HG03108 (cell line): ENCODE data around the gene HAND2.

Source experiments
- ATAC-seq: cut with Tn5 transposase; IDR thresholded peaks from one replicate; pipeline ENCODE4 v1.9.1; 2021; ENCODE audit warnings: moderate library complexity; ENCODE audit not compliant: unreplicated experiment

HAND2 gene

DNA sequence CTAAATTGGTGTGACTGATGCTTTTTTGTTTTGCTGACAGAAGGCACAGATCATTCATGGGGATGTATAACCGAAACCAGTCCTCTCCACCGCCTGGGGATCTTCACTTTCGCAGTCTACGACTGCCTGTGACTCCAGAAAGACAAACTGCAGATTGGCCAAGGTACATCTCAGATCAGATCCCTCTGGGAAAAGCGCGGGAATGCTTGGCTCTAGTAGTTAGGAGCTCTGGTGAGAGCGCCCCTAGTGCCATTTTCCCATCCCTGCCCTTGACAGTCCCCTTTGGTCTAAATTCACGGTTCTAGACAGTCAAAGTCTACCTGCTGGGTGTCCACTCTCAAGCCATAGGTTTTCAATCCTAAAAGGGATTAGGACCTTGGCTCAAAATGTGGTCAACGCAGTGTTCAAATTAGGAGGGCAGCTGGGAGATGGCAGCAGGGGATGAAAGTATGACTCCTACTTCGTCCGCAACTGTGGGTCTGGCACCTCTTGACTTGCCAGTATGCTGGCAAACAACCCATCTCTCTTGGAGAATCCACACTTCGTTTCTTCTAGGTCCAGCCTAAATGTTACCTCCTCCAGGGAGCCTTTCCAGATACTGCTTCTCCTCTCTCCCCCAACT, 6.9 kb upstream of the HAND2 start:
- no peak for ATAC-seq

DNA sequence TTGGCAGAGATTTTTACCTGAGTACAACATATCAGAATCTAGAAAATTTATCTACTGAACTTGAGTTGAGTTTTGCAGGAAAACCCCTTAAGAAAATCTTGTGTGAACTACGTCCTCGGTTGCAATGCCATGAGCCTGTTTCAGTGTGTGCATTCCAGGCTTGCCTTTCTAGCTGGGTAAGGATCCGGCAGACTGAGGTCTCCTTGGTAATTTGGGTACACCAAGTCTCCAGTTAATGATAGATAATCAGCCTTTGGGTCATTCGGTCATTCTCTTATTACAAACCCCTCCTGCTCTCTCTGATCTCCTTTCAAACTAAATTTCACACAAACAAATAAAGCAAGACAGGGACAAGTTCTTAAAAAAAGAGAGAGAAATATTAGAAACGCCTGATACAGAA, 5.9 kb upstream of the HAND2 start:
- ATAC-seq = no peak

DNA sequence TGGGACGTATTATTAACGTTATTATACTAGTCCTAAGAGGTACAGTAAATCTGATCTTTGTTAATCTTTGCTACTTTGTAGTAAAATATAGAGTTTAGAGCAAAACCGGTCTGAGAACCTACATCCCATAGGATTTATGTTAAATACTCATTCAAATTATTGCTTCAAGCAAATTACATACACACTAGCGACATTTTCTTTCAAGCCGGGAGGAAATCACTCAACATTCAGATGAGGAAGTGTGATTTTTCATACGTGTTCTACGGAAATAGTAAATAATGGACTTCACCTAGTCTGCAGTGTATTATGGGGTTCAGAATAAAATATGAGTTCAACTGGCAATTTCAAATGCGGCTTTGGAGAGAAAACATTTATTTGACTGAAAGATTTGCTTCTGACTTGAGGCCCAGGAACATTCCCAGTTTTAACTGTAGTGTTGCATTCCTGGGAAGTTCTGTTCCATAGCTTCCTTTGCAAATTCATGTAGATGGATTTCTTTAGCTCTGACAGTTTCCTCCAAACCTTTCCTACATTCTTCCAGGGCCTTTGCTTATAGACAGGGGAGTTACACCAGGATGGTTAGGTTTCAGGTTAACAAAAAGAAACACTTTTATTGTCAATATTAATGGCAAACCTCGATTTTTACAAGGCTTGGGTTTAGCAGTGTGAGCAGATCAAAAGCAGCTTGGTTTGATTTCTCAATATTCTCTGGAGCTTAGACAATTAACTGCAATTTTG, 5.3 kb upstream of the HAND2 start:
- no peak for ATAC-seq

DNA sequence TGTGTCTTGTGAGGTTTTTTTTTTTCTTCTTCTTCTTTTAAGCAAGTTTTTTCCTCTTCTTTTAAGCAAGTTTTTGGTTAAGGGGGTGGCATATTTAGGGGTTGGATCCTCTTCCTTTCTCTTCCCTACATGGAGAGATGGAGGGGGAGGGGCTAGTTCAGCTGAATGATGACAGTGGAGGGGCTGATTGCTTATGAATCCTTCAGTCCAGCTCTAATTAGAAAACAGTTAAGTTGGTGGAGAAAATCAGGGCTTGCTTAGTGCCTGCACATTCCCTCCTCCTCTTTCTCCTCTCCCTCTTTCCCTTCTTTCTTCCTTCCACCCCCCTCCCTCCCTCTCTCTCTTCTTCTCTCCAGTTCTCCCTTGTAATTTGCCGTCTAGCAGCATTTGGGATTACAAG, 4.4 kb upstream of the HAND2 start:
- ATAC-seq = no peak

DNA sequence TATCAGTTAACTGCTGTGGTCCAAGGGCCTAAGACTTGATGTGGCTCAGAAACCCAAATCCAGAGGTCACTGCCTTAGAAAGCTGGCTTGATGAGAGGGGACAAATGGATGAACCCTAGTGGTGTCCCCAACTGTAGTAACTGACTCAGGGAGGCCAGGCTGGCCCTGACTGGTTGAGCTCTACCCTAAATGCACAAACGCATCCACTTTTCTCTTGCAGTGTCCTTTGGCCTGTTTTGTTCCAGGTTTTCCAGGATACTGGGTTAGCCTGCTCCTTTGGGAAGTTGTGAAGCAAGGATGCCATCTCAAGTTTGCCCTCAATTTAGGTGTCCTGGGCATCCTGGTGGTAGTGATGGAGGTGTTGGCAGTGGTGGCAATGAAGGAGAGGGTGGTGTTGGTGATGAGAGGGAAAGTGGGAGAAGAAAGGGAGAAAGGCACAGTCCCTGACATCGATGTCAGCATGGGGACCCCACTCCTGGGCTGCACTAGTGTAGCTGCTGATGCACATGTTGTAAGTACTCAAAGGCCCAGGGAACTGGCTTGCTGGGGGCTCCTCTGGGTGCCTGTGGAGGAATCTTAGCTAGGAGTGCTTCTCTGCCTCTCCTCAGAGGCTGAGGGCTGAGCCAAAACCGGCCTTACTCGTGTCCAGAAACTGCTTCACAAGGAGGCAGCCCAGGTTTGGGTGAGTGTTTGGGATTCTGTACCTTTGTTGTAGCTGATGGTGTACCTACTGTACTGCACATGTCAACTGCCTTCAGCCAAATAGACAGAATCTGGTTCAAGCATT, 2.9 kb upstream of the HAND2 start:
- no peak for ATAC-seq

DNA sequence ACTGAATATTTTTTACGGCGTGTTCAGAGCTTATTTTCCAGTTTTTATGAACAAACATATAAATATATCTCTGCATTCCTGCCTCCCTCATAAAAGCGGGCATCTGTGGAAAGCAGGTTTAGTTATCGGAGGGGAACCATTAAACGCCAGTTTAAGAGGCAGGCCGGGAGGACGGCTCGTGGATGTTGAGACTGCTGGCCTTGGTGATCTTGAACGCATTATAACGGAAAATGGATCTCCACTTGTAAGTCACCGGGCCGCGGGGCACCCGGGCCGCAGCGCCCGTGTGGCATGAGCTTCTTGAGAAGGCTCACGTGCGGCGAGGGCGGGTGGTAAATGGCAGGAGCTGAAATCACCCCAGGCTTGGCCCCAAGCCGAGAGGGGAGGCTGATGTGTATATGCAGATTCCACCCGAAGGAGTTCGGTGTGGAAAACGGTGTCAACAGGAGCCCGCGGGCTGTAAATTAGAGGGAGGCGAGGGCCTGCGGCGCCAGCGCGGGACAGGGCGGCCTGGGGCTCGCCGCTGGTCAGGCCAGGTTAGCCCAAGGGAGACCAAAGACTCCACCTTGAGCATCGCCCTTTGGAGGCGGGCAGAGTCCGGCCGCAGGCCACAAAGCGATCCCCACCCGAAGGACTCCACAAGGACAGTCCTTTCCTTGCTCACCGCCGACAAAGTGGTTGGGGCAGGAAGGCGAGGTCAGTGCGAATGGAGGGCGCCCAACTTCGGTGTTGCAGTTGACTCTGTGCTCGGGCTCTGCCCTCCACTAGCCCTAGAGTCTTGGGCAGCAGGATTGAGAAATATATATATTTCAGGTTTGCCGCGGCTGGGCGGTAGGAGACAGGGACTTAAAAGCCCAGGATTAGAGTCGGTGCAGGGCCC, 1.3 kb upstream of the HAND2 start:
- ATAC-seq = no peak

DNA sequence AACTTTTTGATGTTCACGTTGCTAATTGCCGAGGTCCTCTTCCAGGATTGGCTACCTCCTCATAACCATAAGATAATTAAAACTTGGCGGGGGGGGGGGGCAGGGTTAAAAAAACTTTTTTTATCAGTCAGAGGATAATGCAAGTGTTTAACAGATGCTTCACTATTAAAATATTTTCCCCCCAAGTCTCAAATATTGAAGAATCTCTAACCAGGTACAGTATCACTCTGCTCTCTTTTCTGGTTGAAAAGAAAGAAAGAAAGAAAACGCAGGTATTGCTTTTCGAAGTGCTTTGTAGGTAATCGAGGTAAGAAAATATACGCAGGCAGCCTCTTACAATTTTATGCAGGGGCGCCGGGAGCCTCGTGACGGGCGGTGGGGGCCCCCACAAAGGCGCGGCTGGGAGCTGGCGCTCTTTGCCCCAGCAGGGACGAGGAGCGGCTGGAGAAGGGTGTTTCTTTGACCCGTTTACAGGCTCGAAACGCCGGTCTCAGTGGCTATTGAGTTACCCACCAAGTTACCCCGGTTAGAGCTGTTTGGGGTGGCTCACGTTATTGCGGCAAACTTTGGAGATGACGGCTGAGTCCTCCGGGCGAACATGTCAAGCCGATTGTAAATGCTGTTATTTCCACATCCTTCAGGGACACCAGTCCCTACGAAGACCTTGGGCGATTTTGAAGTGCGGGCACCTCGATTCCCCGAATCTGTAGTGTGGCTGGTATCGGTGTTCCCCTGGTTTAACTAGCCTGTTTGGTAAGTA, 477 bp upstream of the HAND2 start:
- no peak for ATAC-seq

DNA sequence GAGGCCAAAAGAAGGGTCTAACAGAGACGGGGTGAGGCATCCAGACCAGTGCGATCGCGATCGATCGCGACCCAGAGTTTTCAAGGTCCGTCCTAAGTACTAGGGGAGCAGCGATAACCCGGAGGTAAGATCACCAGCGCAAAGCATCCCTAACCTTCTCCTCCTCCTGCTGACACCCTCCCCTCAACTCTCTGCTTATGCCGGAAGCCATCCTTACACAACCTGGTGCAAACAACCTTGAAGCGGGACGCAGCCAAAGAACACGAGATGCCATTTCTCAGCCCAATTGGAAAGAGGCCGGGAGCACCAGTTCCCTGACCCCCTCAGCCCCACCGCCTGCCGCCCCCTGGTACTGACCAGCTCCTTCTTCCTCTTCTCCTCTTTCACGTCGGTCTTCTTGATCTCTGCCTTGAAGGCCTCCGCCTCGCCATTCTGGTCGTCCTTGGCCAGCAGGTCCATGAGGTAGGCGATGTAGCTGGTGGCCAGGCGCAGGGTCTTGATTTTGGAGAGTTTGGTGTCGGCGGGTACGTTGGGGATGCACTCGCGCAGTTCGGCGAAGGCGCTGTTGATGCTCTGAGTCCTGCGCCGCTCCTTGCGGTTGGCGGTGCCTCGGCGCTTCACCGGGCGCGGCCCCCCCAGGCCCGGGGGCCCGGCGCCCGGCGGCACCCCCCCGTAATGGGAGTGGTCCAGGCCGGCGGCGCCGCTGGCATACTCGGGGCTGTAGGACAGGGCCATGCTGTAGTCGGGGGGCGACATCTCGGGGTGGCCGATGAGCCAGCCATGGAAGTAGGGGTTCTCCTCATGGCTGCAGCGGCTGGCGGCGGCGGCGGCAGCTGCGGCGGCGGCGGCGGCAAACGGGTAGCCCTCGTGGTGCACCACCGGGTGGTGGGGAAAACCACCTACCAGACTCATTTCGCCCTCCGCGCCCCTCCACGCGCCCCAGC, 1.4 kb downstream of the HAND2 start:
- no peak for ATAC-seq

DNA sequence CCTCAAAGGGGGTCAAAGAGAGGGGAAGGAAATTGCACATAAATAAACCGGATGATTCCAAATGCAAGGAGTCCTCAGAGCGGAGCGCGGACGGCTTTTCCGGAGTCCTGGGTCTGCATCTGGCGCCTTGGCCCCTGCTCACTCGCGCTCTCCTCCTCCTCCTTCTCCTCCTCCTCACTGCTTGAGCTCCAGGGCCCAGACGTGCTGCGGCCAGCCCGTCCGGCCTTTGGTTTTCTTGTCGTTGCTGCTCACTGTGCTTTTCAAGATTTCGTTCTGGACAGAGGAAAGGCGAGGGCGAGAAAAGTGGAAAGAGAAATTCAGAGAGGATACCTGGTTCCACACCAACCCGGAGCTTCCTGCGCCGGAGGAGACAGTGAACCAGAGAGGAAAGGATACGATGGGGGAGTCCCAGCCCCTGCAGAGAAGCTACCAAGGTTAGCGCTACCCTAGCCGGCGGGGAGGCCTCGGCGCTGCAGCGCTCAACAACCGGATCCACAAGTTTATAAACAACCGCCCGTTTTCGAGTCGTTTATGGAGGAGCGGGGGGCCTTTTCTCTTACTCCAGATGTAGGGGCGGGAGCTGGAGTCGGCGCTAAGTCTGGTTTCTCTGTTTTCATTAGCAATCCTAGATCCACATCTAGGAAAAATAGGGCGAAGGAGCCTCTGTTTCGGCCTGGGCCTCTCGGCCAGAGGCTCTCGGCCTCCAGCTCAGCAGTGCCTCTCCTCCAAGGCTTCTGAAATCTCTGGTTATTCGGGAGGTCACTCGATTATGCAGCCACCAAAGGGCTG, 2.7 kb downstream of the HAND2 start:
- no peak for ATAC-seq

DNA sequence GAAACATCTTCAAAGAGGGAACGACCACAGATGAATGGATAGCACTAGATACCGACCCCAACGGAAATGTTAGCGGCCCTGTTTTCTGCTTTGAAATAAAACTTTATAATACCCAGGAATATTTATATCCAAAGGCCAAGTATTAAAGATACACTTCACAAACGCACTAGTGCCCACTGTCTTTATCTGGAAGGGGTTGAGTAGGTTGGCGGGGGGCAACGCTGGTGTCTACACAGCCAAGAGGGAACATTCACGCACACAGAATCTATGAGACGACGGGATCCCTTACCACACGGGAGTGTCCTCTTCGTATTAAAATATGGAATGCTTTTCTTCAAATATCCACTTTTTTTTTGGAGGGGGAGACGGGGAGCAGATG, 3.3 kb downstream of the HAND2 start:
- no peak for ATAC-seq

DNA sequence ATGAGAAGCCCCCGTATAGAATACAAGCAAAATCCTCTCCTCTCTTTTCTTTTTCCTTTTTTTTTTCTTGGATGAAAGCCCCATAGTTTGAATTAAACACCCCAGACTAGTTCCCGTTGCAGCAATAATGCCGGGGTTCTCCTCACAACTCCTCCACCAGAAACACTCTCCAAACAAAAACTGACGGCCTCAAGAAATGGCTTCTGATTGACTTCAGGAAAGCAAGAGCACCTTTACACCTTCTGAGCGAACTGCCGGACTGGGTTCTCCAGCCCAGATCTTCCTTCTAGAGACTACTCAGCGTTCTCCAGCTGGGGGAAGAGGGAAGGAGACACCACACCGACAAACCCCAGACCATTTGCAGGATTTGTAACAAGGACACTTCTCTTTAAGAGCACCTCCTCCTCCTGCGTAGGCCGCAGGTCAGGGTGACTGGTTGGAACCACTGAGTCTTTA, 4.0 kb downstream of the HAND2 start:
- ATAC-seq = no peak

DNA sequence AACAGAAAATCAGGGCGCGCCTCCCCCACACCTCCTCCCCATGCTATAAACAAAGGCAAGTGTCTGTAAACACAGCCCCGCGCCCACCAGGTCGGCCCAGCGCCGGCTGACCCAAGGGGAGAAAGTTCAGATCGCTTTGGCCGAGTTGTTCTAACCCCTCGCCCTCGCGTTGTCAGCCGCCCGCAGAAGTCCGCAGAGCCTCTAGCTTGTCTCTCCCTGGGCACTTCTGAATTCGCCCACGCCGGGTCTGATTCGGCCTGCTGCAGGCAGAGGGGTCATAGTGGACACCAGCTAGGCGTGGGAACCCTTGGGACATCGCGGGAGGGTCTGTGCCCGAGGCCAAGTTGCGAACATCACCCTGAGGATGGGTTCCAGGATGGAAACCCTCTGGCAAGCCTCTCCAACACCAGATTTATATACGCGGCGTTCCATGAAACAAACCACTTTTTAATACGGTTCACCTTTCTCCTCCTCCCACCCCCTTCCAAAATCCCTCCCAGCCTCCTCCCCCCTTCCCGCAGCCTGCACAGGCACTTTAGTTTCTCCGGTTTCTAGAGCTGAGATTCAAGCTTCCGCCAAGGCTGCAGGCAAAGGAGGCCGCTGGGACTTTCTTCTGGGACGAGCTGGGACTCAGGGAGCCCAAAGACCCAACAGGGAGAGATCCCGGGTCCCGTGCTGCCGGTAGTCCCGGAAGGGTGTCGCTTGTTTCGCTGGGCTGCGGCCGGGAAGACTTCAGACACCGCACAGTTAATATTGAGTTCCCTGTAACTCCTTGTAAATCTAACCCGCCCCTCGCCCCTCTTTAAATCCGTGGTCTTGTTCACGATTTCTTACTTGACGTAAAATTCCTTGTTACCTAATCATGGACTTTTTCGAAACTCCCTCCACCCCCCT, 4.7 kb downstream of the HAND2 start:
- no peak for ATAC-seq

DNA sequence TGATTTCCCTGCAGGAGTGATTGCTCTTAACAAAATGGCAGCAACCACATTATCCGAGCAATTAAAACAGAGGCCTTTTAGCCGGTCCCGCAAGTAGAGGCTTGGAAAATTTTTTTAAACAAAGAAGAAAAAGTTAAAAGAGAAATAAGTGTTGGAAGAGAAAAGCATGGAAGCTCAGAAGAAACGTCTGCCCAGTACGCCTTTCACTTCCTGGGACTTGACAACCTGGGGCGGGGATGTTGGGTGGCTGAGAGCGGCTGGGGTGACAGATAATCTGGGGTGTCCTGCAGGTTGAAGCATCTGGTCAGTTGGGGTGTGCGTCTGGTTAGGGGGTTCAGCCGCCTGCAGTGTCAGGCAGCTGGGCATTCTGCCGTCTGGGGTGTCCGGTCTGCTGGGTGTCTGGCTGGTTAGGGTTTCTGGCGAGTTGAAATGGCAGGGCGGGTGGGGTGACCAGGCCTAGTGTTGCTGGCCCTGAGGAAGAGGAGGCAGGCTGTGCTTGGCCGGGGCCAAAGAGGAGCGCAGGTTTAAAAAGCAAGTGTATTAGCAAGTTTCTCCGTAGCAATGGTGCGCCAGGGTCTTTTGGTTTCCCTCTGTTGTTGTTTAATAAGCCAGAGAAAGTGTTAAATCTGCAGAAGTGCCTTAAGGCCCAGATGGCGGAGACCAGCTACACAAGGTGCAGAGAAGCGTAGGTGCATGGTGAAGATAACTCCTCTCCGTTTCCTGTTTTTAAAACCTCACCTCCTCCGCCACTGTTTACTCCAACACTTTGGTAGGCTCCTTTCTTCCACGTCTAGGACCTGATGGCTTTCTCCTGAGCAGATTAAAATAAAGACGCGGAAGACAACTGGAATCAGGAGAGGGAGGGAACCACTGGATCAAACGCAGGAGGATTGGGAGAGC, 5.6 kb downstream of the HAND2 start:
- ATAC-seq = no peak

DNA sequence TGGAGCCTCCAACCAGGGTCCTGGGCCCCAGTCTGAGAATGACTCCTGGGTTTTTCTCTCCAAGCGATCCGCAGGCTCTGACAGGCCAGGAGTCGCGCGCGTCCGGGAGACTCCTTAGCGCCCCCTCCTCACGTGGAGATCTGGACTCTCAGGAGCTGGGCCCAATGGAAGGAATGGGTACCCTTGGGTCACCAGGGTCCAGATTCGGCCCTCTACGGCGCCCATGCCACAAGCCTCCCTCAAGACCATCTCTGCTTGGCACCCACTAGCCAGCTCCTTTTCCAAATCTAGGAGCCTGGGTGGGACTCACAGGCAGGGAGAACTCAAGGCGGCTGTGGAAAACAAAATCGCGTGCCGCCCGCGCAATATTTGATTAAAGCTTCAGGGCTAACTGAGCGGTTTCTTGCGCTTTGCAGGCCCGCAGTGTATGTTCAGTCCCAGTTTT, 7.1 kb downstream of the HAND2 start:
- ATAC-seq = no peak

DNA sequence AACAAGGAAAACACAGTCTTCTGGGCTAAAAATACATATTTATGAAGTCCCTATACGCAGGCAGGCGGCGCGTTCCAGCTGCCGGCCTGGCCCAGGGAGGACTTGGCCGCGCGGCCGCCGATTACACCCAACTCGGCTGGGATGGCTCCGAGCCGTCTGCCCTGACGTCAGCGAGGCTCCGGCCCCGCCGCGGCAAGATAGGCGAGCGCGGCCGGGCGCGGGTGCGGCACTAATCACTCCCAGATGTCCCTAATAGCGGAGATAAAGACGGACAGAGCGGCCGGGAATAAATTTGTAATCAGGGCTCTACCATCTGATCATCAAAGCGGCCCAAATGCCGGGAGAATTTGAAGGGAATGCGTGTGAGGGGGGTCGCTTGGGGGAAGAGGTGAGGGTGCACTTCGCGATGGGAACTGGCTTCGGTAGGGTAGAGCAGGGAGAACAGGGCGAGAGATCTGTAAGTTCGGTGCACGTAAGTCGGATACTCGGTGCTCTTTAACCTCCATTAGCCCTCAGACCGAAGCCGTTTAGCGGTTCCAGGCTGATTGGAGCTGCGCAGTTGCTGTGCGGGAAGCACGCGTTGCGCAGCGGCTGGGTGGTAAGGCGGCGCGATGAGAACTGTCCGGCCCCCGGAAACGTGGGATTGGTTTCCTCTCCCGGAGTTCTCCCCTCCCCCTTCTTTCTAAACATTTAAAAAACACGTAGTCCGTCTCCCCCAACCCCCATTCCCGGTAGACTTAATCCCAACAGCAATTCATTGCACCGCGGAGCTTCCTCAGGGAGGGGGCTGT, 7.7 kb downstream of the HAND2 start:
- ATAC-seq = no peak
